Measurements from ENCODE around the gene CPEB3.
"Not testable (repeated sequence)": the region's sequence is repeated elsewhere in the genome, so short reads cannot be mapped to it uniquely, and the experiment has no call there.

The CPEB3 gene

GRCh38 chr10:92038949-92039348 lies 251.9 kb downstream of the CPEB3 start:
- no peak for DNase-seq (ENCODE audit: low read depth, low spot score)

- DNase-seq (ENCODE audit: low read depth, low spot score), result not testable (repeated sequence)
Observed at GRCh38 chr10:92033070-92033469, 257.8 kb downstream of the CPEB3 start.

GRCh38 chr10:92031580-92031979 lies 259.3 kb downstream of the CPEB3 start:
- no peak for DNase-seq (ENCODE audit: low read depth, low spot score)

GRCh38 chr10:92027141-92027540 lies 263.7 kb downstream of the CPEB3 start:
- no peak for DNase-seq (ENCODE audit: low read depth, low spot score)

- DNase-seq (ENCODE audit: low read depth, low spot score), result peak; percentile 7
Observed at GRCh38 chr10:92025340-92025739, 265.5 kb downstream of the CPEB3 start.

DNA sequence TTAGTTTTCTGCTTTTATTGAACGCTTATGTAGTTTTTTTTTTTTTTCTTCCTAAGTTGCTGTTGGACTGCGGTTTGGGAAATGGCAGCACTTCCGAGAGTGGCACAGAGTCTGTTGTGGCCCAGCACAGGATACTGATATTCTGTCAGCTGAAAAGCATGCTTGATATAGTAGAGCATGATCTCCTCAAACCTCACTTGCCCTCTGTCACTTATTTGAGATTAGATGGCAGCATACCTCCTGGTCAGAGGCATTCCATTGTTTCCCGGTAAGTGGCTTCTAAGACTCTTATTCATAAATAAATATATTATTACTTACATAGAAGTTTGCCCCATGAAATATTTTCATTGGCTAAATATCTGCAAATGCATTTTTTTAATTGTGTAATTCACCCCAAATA lies 266.2 kb downstream of the CPEB3 start:
- peak; percentile 55 for DNase-seq (ENCODE audit: low read depth, low spot score)

DNA sequence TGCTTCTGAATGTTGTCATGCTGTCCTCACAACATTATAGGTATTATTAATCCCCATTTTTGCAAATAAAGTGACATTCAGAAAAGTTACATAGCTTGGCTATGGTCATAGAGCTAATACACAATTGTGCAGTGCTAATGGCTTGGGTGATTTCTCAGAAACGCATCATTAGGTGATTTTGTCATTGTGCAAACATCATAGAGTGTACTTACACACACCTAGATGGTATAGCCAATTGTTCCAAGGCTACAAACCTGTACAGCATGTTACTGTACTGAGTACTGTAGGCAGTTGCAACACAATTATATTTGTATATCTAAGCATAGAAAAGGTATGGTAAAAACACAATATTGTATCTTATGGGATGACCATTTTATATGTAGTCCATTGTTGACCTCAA lies 276.3 kb downstream of the CPEB3 start:
- no peak for DNase-seq (ENCODE audit: low read depth, low spot score)

GRCh38 chr10:92011560-92012214 lies 279.2 kb downstream of the CPEB3 start:
- peak; percentile 66 for DNase-seq (ENCODE audit: low read depth, low spot score)

DNA sequence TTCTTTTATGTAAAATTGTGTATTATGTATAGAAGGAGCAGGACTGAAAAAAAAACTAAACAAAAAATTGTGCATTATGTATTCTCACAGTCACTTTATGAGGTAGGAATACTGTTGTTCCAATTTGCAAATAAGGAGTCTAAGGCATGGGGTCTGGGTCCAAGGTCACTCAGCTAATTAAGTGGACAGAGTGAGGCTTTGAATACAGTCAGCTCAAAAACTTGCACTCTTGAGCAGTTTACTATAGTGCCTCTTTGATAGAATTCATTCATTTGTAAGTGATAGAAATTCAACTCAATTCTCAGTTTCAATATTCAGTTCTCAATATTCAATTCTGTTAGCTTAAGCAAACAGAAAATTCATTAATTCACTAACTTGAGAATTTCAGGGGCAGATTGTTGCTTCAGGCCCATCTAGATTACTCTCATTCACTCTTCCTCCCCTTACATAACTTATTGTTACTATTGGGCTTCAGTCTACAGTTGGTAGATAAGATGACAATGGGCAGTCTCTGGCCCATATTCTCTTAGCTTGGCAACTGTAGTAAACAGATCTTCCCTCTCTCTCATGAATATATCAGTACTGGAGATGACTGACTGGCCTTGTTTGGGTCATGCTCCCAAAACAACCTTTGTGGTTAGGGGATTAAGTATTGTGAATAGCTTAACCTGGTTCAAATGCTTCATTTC lies 280.7 kb downstream of the CPEB3 start:
- peak; percentile 4 for DNase-seq (ENCODE audit: low read depth, low spot score)

DNA sequence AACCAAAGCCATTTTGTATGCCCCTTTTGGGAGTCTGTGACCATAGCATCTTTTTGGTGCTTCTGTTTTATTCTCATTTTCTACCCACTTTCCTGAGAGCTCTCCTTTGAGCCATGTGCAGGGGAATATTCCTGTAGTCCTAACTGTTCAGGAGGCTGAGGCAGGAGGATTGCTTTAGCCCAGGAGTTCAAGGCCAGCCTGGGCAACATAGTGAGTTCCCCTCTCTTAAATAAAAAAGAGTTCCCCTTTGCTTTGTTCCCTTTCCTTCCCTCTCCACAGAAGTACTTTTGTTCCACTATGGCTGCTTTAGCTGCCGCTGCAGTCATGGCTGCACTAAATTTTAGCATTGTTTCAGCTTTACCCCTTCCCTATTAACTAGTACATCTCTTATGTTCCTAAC lies 281.4 kb downstream of the CPEB3 start:
- no peak for DNase-seq (ENCODE audit: low read depth, low spot score)

GRCh38 chr10:92005978-92006377 lies 284.9 kb downstream of the CPEB3 start:
- DNase-seq (ENCODE audit: low read depth, low spot score), result no peak

DNA sequence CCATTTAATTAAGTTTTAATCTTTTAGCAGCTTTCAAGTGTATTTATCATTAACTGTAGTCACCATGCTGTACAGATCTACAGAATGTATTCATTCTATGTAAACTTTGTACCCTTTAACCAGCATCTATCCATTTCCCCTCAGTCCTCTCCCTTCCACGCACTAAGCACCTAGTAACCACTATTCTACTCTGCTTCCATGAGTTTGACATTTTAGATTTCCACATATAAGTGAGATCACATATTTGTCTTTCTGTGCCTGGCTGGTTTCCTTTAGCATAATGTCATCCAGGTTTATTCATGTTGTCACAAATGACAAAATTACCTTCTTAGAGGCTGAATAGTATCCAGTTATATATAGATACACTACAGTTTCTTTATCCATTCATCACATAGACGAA lies 287.6 kb downstream of the CPEB3 start:
- no peak for DNase-seq (ENCODE audit: low read depth, low spot score)

- no peak for DNase-seq (ENCODE audit: low read depth, low spot score)
Observed at GRCh38 chr10:92001995-92002394, 288.9 kb downstream of the CPEB3 start.

DNA sequence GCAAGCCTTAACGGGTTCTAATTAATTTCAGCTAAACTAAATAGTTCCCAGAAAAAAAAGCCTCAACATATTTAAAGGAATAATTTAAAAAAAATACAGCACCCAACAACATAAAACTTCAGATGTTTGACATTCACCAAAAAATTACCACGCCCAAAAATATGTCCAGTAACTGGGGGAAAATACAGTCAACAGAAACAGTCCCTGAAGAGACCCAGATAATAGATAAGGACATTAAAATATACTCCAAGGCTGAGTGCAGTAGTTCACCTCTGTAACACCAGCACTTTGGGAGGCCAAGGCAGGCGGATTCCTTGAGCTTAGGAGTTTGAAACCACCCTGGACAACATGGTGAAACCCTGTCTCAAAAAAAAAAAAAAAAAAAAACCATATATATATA lies 289.3 kb downstream of the CPEB3 start:
- no peak for DNase-seq (ENCODE audit: low read depth, low spot score)
